ENCODE measurements around the gene TLE7.

Gene TLE7

GRCh38 chr16:71467810-71468209 lies 26.0 kb upstream of the TLE7 start:
- no peak for TF ChIP-seq CTCF (conservative IDR thresholded peaks at IDR 0.05; ENCODE audit: control insufficient read depth, insufficient read depth, low read depth, low read length)
- no peak overlapping the region for H3K4me3 ChIP-seq (ENCODE audit: control insufficient read depth, low read depth, low read length)
- no peak for DNase-seq (ENCODE audit: low read depth)

GRCh38 chr16:71464231-71464630 lies 22.4 kb upstream of the TLE7 start:
- H3K4me3 ChIP-seq (ENCODE audit: control insufficient read depth, low read depth, low read length), result no peak overlapping the region
- TF ChIP-seq CTCF (conservative IDR thresholded peaks at IDR 0.05; ENCODE audit: control insufficient read depth, insufficient read depth, low read depth, low read length), result no peak
- no peak for DNase-seq (ENCODE audit: low read depth)

GRCh38 chr16:71461686-71462648 lies 20.1 kb upstream of the TLE7 start, which contains the start of gene ZNF23:
Gene ZNF23 (minus strand): TSS chr16:71462247. CDS start chr16:71456796, 5,451 bp downstream.
- no peak for TF ChIP-seq CTCF (conservative IDR thresholded peaks at IDR 0.05; ENCODE audit: control insufficient read depth, insufficient read depth, low read depth, low read length)
- peak; percentile 74 for DNase-seq (ENCODE audit: low read depth)
- H3K4me3 ChIP-seq (ENCODE audit: control insufficient read depth, low read depth, low read length), result peak within 1 kb of the TSS; percentile 97

GRCh38 chr16:71460941-71461340 lies 19.1 kb upstream of the TLE7 start:
- no peak for DNase-seq (ENCODE audit: low read depth)
- TF ChIP-seq CTCF (conservative IDR thresholded peaks at IDR 0.05; ENCODE audit: control insufficient read depth, insufficient read depth, low read depth, low read length), result no peak
- peak overlapping the region; percentile 97 for H3K4me3 ChIP-seq (ENCODE audit: control insufficient read depth, low read depth, low read length)

GRCh38 chr16:71460236-71460635 lies 18.4 kb upstream of the TLE7 start:
- H3K4me3 ChIP-seq (ENCODE audit: control insufficient read depth, low read depth, low read length), result no peak overlapping the region
- peak; percentile 85 for DNase-seq (ENCODE audit: low read depth)

GRCh38 chr16:71459510-71459909 lies 17.7 kb upstream of the TLE7 start:
- no peak for TF ChIP-seq CTCF (conservative IDR thresholded peaks at IDR 0.05; ENCODE audit: control insufficient read depth, insufficient read depth, low read depth, low read length)
- H3K4me3 ChIP-seq (ENCODE audit: control insufficient read depth, low read depth, low read length), result no peak overlapping the region
- DNase-seq (ENCODE audit: low read depth), result no peak

More at GRCh38 chr16:71460236-71460635, 18.4 kb upstream of the TLE7 start:
- no peak for TF ChIP-seq CTCF (conservative IDR thresholded peaks at IDR 0.05; ENCODE audit: control insufficient read depth, insufficient read depth, low read depth, low read length)
